Common myeloid progenitor, CD34-positive (primary cell): Measurements from ENCODE around the gene SLC8A1.

ENCODE experiments used
- CTCF ChIA-PET: fragments of 350-600 bp; sonication (Branson Sonifier 250); formaldehyde crosslinking; loops from one replicate; lab custom pipeline; 2021; ENCODE audit warnings: antibody characterized with exemption; lab: Charles Lee
- POLR2A ChIA-PET: fragments of 350-600 bp; sonication (Branson Sonifier 250); formaldehyde crosslinking; loops from one replicate; lab custom pipeline; 2021; ENCODE audit warnings: antibody characterized with exemption; lab: Charles Lee
- DNase-seq, 3 donors: peaks; one replicate each; pipeline versions ENCODE4 v3.0.0 to v3.0.0-alpha.2; 2013
- H3K27ac ChIP-seq, 2 experiments: 1 replicate in 1 of 2; 2 replicates in 1 of 2; pipeline ENCODE4 v1.7.0; 2013; ENCODE audit warnings: inconsistent platforms in 2 of 2, low read length in 2 of 2, mild to moderate bottlenecking in 2 of 2, low read depth in 1 of 2, moderate library complexity in 1 of 2; ENCODE audit not compliant: severe bottlenecking in 2 of 2, insufficient read depth in 1 of 2, poor library complexity in 1 of 2
- H3K27me3 ChIP-seq, 5 experiments: replicated peaks in 2 of 5; 1 replicate in 3 of 5; 2 replicates in 2 of 5; pipeline versions ENCODE4 v1.6.1 to v1.7.0; 2013; ENCODE audit warnings: low read length in 4 of 5, mild to moderate bottlenecking in 2 of 5, moderate library complexity in 2 of 5, inconsistent platforms in 1 of 5; ENCODE audit not compliant: insufficient read depth in 5 of 5, control insufficient read depth in 4 of 5
- H3K36me3 ChIP-seq, 4 experiments: 1 replicate in 2 of 4; 2 replicates in 2 of 4; pipeline versions ENCODE4 v1.6.1 to v1.7.0; 2013; ENCODE audit warnings: low read length in 3 of 4, control low read depth in 1 of 4, mild to moderate bottlenecking in 1 of 4; ENCODE audit not compliant: control insufficient read depth in 4 of 4, insufficient read depth in 4 of 4
- H3K4me1 ChIP-seq, 4 experiments: 1 replicate in 3 of 4; 2 replicates in 1 of 4; pipeline versions ENCODE4 v1.6.1 to v1.7.1; 2013; ENCODE audit warnings: low read length in 3 of 4, mild to moderate bottlenecking in 3 of 4, control low read depth in 1 of 4, inconsistent platforms in 1 of 4, moderate library complexity in 1 of 4; ENCODE audit not compliant: control insufficient read depth in 4 of 4, insufficient read depth in 4 of 4; ENCODE audit errors: control extremely low read depth in 1 of 4
- H3K4me3 ChIP-seq, 7 experiments: 1 replicate in 4 of 7; 2 replicates in 3 of 7; pipeline versions ENCODE4 v1.5.1 to v1.7.0; 2013; ENCODE audit warnings: mild to moderate bottlenecking in 7 of 7, low read length in 6 of 7, moderate library complexity in 6 of 7, inconsistent platforms in 2 of 7, low read depth in 2 of 7, control low read depth in 1 of 7; ENCODE audit not compliant: insufficient read depth in 4 of 7, control insufficient read depth in 1 of 7; ENCODE audit errors: extremely low read depth in 1 of 7
- H3K9me3 ChIP-seq, 5 experiments: 1 replicate in 4 of 5; 2 replicates in 1 of 5; pipeline versions ENCODE4 v1.6.1 to v1.7.1; 2013; ENCODE audit warnings: low read length in 4 of 5, mild to moderate bottlenecking in 2 of 5, inconsistent platforms in 1 of 5, low read depth in 1 of 5, moderate library complexity in 1 of 5; ENCODE audit not compliant: control insufficient read depth in 4 of 5, insufficient read depth in 2 of 5; ENCODE audit errors: control extremely low read depth in 1 of 5
- WGBS: methylation state at CpG from one replicate; pipeline ENCODE4 v1.1.5; 2013; ENCODE audit not compliant: insufficient coverage; 5-methylcytosine and 5-hydroxymethylcytosine counted together

SLC8A1 gene

DNA sequence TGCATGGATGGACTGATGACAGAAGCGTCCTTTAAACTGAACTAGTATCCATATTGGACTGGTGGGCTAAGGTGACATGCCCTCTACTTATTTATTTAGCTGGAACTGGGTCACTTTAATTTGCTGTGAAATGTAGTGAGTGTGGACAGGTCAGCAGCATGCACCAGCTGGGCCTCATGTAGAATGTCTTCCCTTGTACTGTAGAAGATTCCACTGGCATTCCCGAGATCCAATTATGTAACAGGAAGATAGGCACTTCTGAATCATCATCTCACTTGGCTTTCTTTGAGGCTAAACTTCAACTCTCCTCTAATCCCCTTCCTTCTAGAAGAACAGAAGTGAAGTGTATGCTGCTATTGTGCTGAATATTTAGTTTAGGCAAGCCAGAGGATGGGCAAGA is 296.2 kb downstream of the SLC8A1 start:
- ChIA-PET POLR2A (no interaction called here), CTCF (no interaction called here)
- Histone ChIP-seq H3K9me3 (no peaks in the 10 kb centered on the region), H3K27me3 (no peaks in the 10 kb centered on the region), H3K36me3 (peaks cover 0 to 2% (median 0%) of the 10 kb centered on the region in 4 experiments), H3K4me3 (no peak overlapping the region), H3K4me1 (no peaks in the 10 kb centered on the region), H3K27ac (no peak overlapping the region)
- WGBS: 100% methylated on average over 2 of the region's 2 CpGs
- no peak for DNase-seq

DNA sequence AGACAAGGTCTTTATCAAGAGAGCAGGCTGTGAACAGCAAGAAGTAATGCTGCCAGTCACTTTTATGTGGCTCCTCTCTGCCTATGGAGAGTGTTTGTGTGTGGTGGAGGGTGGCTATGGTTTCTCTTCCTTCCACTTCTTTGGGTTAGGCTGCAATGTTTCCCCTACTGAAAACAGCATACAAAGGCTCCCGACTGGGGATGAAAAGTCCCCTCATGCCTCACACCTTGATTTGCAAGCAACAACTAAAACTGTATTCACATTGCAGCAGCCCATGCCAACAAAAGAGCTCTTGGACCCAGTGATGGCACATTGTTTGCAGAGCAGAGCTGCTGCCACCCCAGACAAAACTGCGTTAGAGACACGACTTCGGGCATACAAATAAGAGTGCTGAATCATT is 301.6 kb downstream of the SLC8A1 start:
- ChIA-PET CTCF (no interaction called here), POLR2A (no interaction called here)
- 89% methylated on average over 4 of the region's 4 CpGs for WGBS
- H3K27me3 ChIP-seq: no peaks in the 10 kb centered on the region
- no peaks in the 10 kb centered on the region for H3K9me3 ChIP-seq
- H3K4me1 ChIP-seq: no peaks in the 10 kb centered on the region
- no peaks in the 10 kb centered on the region for H3K36me3 ChIP-seq
- H3K4me3 ChIP-seq: no peak overlapping the region
- H3K27ac ChIP-seq: no peak overlapping the region
- DNase-seq: no peak

DNA sequence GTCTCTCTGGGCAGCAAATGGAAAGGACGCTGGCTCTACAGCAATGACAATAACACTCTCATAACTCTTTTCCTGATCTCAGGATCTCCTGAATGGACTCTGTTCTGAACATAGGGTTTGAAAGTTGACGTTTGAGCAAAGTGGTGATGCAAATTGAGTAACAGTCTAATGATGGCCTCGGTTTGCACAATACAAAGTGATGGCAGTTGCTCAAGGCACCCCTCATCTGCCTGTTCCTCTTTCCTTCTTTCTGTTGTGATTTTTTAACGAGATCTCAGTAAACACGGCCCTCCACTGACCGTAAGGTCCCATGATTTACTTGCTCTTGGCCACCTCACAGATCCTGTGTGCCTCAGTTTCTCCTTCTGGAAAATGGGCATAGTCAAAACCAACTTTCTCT is 303.6 kb downstream of the SLC8A1 start:
- H3K9me3 ChIP-seq: no peaks in the 10 kb centered on the region
- H3K27me3 ChIP-seq: no peaks in the 10 kb centered on the region
- no peak overlapping the region for H3K27ac ChIP-seq
- 100% methylated on average over 5 of the region's 6 CpGs for WGBS
- H3K4me3 ChIP-seq: no peak overlapping the region
- no peaks in the 10 kb centered on the region for H3K36me3 ChIP-seq
- ChIA-PET CTCF (no interaction called here), POLR2A (no interaction called here)
- no peak for DNase-seq
- no peaks in the 10 kb centered on the region for H3K4me1 ChIP-seq

DNA sequence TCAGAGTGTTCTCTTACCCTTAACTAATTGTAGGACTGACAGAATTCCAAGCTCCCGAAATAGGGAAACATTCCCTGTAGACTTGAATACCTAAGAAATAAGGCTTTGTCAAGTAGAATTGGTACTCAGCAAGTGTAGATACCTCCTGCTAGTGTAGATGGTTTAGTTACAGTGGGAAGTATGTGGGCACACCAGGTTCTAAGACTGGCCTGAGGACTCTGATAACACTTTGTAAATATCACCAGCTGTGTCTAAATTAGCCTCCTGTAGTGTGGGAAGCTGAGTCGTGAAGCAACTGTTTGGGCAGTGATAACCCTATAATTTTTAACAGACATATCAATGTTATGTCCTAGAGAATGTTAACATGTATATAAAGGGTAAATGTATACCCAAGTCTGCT is 304.5 kb downstream of the SLC8A1 start:
- CTCF ChIA-PET: no interaction called here
- WGBS: no CpG with 5 or more reads among the region's 2 CpGs
- Histone ChIP-seq H3K36me3 (no peaks in the 10 kb centered on the region), H3K4me1 (no peaks in the 10 kb centered on the region), H3K4me3 (no peak overlapping the region), H3K27ac (no peak overlapping the region), H3K27me3 (no peaks in the 10 kb centered on the region), H3K9me3 (no peaks in the 10 kb centered on the region)
- DNase-seq: peak in 1 of 3 donors; percentile 9
- POLR2A ChIA-PET: no interaction called here

DNA sequence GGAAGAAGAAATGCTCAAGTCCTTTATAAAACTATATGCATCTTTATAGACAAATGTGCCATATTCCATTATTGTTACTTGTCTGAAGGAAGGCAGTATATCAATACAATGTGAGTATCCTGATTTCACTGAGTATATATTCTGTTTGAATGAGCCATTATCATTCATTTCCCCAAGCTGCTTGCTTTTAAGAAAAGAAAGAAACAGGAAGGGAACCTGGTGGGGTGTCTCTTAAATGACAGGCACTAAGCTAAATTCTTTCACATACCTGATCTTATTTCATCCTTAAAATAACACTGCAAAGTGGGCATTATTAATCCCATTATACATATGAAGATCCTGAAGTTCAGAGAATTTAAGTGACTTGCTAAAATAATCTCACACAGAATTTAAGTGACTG is 307.9 kb downstream of the SLC8A1 start:
- Histone ChIP-seq H3K9me3 (no peaks in the 10 kb centered on the region), H3K36me3 (no peaks in the 10 kb centered on the region), H3K27ac (no peak overlapping the region), H3K4me1 (no peaks in the 10 kb centered on the region), H3K27me3 (no peaks in the 10 kb centered on the region), H3K4me3 (no peak overlapping the region)
- ChIA-PET POLR2A (no interaction called here), CTCF (no interaction called here)
- DNase-seq: no peak

DNA sequence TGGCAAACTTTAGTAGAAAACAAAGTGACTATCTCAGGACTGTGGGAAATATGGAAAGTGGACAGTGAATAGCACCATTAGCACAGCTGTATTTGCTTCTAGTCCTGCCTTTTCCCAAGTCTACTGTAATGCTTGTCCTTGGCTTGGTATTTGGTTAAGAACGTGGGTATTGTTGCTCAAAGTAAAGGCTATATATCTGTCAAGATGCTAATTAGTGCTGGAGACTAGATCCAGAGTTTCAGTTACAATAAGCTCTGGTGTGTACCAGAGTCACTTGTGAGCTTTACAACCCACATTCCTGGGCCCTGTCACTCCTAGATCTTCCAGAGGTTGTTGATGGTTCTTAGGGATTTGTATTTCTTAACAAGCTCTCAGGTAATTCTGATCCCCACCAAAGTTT is 313.6 kb downstream of the SLC8A1 start:
- Histone ChIP-seq H3K27ac (no peak overlapping the region), H3K9me3 (no peaks in the 10 kb centered on the region), H3K27me3 (no peaks in the 10 kb centered on the region), H3K36me3 (no peaks in the 10 kb centered on the region), H3K4me1 (no peaks in the 10 kb centered on the region), H3K4me3 (no peak overlapping the region)
- WGBS: no CpG with 5 or more reads among the region's 1 CpG
- ChIA-PET CTCF (no interaction called here), POLR2A (no interaction called here)
- DNase-seq: no peak

DNA sequence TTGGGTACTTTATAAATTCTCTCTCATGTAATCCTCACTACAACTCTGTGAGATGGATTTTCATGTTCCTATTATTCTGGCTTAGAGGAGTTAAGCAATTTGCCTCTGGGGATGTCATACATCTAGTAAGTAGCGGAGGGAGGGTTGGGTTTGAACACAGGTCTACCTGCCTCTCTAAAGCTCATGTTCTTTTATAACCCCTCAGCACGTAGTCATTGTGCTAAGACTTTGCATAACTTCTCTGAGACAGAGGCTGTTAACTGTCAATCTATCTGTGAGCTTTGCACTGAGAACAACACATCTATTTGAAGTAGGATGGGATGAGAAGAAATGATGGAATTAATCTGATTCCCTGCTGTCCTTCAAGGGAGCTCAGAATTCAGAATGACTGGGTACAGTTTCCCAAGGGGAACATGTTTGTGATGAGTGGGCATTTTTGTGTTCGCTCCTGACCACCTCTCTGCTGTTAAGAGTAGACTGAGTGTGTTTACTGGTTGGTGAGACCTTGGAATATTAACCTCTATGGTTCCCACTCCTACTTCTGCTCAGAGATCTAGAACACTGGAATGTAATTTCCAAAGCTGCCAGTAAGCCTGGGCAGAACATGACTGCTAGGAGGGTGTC is 320.7 kb downstream of the SLC8A1 start:
- no peaks in the 10 kb centered on the region for H3K4me1 ChIP-seq
- H3K36me3 ChIP-seq: no peaks in the 10 kb centered on the region
- ChIA-PET POLR2A (no interaction called here), CTCF (no interaction called here)
- no peaks in the 10 kb centered on the region for H3K9me3 ChIP-seq
- no peaks in the 10 kb centered on the region for H3K27me3 ChIP-seq
- H3K4me3 ChIP-seq: no peak overlapping the region
- H3K27ac ChIP-seq: no peak overlapping the region
- no CpG with 5 or more reads among the region's 3 CpGs for WGBS
- no peak for DNase-seq
